ENCODE results near the gene OTOP1.
A peak's percentile ranks its signal among the peaks of the same experiment; 100 is the strongest.
"Not testable (repeated sequence)": the region's sequence is repeated elsewhere in the genome, so short reads cannot be mapped to it uniquely, and the experiment has no call there.

The OTOP1 gene

DNA sequence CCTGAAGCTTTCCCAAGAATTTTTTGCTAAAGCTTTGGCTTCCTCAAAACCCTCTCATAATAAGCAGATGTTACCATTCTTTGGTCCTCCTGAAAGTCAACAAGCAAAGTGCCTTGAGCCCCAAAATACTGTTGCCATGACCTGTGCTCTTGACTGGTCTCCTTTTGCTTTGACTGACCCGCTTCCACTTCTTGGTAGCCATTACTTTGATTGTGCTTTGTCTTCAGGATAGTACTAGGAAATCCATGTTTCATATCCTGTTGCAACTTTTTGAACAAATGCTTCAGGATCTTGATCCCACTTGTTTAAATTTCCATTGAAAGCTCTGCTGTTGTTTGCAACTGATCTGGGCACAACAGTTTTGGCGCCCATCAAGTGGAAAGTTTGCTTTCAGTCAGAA is 6.9 kb upstream of the OTOP1 start:
- DNase-seq (ENCODE audit: low spot score) (no peak), FAIRE-seq (no peak)

- no peak for DNase-seq (ENCODE audit: low spot score)
- FAIRE-seq, result no peak
These were observed 1.6 kb upstream of the OTOP1 start for GRCh38 chr4:4228356-4228668.

GRCh38 chr4:4227510-4228355 is 1.0 kb upstream of the OTOP1 start:
- no peak for DNase-seq (ENCODE audit: low spot score)
- no peak for FAIRE-seq

DNA sequence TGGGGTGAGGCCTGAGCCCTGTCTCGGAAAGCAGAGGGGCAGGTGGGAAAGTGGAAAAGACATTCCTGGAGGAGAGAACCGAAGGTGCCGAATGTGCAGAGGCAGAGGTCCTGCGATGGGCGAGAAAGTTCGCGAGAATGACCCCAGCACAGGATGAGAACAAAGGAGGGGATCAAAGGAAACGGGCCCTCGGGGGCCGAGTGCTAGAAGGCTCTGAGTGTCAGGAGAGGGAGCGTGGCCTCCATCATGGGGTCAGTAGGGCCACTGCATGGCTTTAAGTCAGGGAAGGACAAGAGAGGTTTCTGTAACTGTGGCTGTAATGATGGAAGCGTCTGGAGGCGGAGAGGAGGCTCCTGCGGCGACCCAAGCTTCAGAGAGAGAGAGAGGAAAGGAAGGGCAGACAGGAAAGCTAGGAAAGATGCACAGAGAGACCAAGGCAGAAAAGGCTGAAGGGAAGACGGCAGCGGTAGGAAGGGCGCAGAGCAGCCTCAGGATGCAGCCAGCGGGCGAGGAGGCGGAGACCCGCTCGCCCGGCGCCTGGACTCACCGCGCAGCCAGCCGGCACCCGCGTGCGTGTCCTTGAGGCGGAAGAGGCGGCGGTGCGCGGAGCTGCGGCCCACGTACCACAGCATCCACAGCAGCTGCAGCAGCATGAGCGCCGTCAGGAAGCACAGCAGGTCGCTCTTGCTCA is 669 bp downstream of the OTOP1 start:
- FAIRE-seq, result no peak
- DNase-seq (ENCODE audit: low spot score), result no peak

DNA sequence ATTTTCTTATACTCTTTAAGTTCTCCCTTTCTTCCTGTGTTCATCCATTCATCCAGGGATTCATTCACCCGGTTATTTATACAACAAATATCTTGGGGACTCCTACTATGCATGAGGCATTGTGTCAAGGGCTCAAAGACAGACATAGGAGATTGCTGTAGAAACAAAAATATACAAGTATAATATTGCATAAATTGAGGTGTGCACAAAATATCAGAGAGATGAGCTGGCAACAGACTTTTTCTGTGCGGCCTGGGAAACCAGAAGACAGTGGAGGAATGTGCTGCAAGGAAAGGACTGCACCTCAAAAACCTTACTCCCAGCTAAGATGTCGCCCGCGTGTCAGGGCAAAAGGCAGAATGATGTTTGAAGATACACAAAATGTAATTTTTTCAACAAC is 9.6 kb downstream of the OTOP1 start:
- DNase-seq (ENCODE audit: low spot score) (no peak), FAIRE-seq (no peak)

DNA sequence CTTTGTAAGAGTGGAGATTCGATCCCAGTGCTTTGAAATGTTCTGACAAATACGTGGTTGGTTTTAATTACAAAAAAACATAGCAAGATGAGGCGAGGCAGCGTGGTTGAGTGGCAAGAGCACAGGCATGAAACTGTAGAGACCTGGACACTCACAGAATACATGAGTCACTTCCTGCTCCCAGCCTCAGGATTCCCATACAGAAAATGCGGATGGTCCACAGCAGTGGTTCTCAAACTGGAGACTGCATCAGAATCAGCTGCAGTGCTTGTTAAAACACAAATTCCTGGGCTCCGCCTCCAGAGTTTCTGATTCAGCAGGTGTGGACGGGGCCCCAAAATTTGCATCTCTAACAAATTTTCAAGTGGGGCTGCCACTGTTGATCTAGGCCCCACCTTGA is 10.1 kb downstream of the OTOP1 start:
- DNase-seq (ENCODE audit: low spot score) (peak; percentile 17), FAIRE-seq (no peak)

DNA sequence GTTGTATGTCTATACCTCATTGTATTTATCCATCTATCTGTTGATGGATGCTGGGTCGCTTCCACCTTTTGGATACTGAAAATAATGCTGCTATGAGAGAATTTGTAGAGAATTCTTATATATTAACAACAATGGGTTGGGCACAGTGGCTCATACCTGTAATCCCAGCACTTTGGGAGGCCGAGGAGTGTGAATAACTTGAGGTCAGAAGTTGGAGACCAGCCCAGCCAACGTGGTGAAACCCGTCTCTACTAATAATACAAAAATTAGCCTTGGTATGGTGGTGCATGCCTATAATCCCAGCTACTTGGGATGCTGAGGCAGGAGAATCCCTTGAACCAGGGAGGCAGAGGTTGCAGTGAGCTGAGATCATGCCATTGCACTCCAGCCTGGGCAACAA is 13.1 kb downstream of the OTOP1 start:
- FAIRE-seq; DNase-seq (ENCODE audit: low spot score): not testable (repeated sequence)

GRCh38 chr4:4206204-4206603 is 20.5 kb downstream of the OTOP1 start:
- FAIRE-seq (no peak), DNase-seq (ENCODE audit: low spot score) (no peak)

DNA sequence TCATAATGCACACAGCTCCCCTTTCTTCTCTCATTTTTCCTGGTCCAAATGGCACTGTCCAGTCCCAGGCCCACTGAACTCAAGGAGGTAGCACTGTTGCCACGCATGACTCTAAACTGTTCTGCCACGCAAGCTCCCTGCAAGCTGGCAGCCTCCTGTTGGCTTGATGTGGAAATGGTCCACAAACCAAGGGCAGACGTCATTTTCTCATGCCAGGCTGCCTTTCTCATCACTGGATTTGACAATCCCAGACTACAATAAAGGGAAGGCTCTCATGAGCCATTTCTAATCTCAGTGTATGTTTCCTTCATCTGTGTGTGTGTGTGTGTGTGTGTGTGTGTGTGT is 22.4 kb downstream of the OTOP1 start:
- FAIRE-seq (no peak), DNase-seq (ENCODE audit: low spot score) (no peak)

DNA sequence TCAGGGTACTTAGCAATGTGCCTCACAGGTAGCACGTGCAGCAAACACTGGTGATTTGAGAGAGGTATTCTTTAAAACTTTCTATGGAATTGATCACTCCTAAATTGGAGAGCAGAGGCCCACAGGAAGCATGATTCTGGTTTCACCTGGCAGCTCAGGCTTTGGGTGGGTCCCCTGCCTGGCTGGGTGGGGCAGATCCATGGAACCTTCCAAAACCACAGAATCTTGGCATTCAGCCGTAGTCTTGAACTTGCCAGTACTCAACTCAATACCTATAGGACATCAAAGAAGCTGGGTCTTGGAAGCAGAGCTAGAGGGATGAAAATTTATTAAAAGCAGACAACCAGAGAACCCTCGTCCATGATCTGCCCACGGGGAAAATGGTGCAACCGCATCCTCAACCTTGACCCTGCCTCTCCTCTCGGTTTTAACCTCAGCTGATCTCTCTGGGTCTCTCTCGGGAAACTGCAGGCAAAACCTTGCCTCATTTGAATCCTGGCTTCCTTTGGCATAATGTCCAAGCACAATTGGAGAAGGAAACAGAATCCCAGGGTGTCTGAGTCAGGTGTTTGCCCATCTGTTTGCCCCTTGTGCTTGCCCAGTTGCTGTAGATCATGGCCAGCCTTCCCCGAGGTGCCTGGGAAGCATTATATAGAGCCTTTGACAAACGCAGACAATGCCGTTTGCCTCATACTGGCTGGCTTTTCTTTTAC is 22.9 kb downstream of the OTOP1 start:
- FAIRE-seq (no peak), DNase-seq (ENCODE audit: low spot score) (no peak)

DNA sequence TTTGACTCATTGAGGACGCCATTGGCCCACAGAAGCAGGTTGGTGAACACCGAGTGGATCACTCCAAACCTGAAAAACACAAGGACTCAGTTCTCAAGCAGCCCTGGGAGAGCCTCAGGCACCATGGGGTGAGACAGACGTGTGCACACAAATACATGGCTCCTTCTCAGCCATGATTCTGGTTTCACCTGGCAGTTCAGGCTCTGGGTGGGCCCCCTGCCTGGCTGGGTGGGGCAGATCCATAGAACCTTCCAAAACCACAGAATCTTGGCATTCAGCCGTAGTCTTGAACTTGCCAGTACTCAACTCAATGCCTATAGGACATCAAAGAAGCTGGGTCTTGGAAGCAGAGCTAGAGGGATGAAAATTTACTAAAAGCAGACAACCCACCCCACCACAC is 24.2 kb downstream of the OTOP1 start:
- DNase-seq (ENCODE audit: low spot score), result no peak
- no peak for FAIRE-seq

DNA sequence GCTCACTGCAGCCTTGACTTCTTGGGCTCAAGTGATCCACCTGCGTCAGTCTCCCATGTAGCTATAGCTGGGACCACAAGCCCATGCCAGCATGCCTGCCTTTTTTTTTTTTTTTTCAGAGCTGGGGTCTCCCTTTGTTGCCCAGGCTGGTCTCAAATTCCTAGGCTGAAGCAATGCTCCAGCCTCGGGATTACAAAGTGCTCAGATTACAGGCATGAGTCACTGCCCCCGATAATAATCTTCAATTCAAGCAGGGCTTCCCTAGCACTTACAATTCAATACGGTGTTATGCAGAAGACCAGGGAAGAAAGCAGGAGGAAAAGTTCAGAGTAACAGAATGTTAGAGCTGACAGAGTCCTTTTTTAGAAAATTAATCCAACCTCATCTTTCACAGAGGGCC is 26.1 kb downstream of the OTOP1 start:
- FAIRE-seq (no peak), DNase-seq (ENCODE audit: low spot score) (no peak)

GRCh38 chr4:4195354-4195753 is 31.4 kb downstream of the OTOP1 start:
- DNase-seq (ENCODE audit: low spot score) (no peak), FAIRE-seq (no peak)

GRCh38 chr4:4188557-4188956 is 38.2 kb downstream of the OTOP1 start:
- DNase-seq (ENCODE audit: low spot score); FAIRE-seq: not testable (repeated sequence)

DNA sequence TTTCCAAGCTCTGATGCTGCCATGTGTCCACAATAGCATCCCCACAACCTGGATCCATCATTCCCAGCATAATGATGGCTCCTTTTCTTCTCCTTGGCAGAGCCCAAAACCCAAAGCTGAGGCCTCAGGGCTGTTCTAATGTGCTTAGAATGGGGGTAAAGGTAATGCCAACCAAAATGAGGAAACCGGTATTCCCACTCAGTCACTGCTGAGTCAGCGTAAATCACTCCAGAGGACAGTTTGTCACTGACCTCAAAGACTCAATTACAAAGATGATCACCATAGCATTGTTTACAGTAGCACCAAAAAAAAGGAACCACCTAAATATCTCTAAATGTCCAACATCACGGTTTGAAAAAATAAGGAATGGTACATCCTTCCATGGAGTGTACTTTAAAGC is 41.2 kb downstream of the OTOP1 start:
- DNase-seq (ENCODE audit: low spot score) (no peak), FAIRE-seq (no peak)

- DNase-seq (ENCODE audit: low spot score), result no peak
- FAIRE-seq, result no peak
These were observed 43.7 kb downstream of the OTOP1 start for GRCh38 chr4:4182835-4183568.

GRCh38 chr4:4170596-4171150 is 56.1 kb downstream of the OTOP1 start:
- no peak for DNase-seq (ENCODE audit: low spot score)
- no peak for FAIRE-seq

GRCh38 chr4:4167981-4168780 is 58.5 kb downstream of the OTOP1 start:
- FAIRE-seq; DNase-seq (ENCODE audit: low spot score): not testable (repeated sequence)

GRCh38 chr4:4166986-4167385 is 59.7 kb downstream of the OTOP1 start:
- DNase-seq (ENCODE audit: low spot score); FAIRE-seq: not testable (repeated sequence)

DNA sequence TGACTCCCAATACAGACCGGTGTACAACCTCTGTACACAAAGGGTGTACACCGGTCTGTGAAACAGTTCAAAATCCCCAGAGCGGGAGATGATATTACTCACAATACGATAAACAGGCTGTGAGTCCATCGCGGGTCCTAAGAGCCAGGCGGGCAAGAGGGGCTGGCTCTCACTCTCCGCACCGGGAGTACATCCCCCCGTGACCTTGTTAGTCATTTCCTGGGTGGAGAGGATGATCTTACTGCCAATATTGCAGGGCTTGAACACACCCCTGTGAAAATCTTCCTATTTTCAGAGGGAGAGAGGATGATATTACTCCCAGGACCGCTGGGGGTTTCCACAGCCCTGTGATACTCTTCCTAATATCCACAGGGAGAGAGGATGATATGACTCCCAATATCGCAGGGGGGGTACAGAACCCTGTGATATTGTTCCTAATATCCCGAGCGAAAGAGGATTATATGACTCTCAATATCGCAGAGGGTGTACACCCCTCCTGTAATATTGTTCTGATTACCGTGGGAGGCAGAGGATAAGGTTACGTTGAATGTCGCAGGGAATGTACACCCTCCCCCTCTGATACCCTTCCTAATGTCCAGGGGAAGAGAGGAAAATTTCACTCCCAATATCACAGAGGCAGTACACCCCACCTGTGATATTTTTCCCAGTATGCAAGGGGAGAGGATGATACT is 60.9 kb downstream of the OTOP1 start:
- not testable (repeated sequence) for FAIRE-seq; DNase-seq (ENCODE audit: low spot score)
